HG03571 (cell line): ENCODE data around the gene MAGOHB.
A peak's percentile ranks its signal among the peaks of the same experiment; 100 is the strongest.
"Not testable (repeated sequence)": the region's sequence is repeated elsewhere in the genome, so short reads cannot be mapped to it uniquely, and the experiment has no call there.

ENCODE experiments used
- ATAC-seq: cut with Tn5 transposase; IDR thresholded peaks from one replicate; pipeline ENCODE4 v1.9.1; 2021; ENCODE audit not compliant: unreplicated experiment

MAGOHB gene

DNA sequence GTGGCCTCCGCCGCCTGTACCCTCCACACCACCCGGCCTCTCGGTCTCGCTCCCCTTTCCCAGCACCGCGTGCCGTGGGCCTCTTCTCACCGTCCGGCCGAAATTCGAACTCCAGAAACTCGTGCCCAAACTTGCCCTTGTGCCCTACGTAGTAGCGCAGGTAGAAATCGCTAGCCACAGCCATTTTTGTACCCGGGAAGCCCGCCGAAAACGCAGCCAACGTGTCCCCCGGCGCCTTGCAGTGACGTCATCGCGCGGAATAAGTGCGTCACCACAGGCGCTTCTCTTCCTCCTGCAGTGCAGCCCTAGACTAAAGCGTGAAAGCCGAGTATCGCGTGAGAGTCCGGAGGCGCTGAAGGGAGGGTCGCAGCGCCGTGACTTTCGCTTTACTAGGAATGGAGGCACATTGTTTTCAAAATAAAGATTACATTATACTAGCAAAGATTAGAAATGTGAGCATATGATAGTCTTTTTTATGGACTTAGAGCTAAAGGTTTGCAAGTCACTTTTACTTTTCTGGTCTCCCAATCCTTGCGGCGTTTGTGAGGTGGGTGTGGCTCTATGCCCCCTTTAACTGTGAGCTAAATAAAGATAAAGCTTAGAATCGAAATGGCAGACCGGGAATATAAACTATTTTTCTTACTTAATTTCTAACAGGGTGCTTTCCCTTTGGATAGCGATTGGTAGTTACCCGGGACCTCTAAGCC lies at the start of gene MAGOHB:
MAGOHB (minus strand) TSS at position 261 of the 707 bp plus-strand sequence; CDS start at position 184, 77 bp downstream.
- peak; percentile 90 for ATAC-seq

DNA sequence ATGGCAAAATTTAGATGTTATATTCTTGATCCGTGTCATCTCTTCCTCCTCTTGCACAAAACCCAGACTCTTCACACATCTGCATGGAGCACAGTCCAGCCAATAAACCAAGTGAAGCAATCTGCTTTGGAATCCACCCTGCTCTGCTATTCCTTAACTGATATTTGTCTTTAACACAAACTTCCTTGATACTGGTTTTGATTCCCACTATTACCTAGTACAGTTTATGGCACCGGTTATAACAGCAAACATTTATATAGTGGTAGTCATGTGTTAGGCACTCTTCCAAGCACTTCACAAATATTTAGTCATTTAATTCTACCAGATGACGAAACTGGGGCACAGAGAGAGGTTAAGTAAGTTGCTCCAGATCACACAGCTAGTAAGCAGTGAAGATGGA lies 47.9 kb upstream of the MAGOHB start:
- ATAC-seq: no peak

DNA sequence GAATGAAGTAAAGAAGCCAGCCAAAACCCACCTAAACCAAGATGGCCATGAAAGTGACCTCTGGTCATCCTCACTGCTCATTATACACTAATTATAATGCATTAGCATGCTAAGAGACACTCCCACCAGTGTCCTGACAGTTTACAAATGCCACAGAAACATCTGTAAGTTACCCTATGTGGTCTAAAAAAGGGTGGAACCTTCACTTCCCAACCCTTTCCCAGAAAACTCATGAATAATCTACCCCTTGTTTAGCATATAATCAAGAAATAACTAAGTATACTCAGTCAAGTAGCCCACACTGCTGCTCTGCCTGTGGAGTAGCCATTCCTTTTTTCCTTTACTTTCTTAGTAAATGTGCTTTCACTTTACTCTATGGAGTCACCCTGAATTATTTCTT lies 40.6 kb upstream of the MAGOHB start:
- no peak for ATAC-seq

DNA sequence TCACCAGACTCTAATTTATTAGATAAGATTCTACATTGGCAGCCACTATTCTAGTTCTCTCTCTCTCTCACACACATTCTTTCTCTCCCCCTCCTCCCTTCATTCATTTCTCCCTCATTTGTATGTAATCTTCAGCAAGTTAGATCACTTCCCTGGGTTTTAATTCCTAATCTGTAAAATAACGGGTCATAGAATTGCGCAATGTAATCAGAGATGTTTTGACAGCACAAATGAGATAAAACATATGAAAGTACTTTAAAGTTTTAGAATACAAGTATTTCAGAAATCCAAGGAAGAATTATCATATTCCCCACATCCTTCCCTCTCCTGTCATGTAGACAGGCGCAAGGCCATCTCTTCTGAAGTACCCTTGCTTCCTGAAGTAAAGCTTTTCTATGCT lies 38.8 kb upstream of the MAGOHB start:
- no peak for ATAC-seq

DNA sequence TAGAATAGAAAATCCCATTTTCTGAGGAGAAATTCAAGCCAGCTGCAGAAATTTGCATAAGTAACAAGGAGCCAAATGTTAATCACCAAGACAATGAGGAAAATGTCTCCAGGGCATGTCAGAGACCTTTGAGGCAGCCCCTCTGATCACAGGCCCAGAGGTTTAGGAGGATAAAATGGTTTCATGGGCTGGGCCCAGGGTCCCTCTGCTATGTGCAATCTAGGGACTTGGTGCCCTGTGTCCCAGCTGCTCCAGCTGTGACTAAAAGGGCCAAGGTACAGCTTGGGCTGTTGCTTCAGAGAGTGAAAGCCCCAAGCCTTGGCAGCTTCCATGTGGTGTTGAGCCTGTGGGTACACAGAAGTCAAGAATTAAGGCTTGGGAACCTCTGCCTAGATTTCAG lies 33.2 kb upstream of the MAGOHB start:
- ATAC-seq: not testable (repeated sequence)

DNA sequence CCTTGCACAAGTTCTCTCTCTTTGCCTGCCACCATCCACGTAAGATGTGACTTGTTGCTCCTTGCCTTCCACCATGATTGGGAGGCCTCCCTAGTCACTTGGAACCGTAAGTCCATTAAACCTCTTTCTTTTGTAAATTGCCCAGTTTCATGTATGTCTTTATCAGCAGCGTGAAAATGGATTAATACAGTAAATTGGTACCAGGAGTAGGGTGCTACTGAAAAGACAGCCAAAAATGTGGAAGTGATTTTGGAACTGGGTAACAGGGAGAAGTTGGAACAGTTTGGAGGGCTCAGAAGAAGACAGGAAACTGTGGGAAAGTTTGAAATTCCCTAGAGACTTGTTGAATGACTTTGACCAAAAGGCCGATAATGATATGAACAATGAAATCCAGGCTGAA lies 32.5 kb upstream of the MAGOHB start:
- ATAC-seq: no peak

DNA sequence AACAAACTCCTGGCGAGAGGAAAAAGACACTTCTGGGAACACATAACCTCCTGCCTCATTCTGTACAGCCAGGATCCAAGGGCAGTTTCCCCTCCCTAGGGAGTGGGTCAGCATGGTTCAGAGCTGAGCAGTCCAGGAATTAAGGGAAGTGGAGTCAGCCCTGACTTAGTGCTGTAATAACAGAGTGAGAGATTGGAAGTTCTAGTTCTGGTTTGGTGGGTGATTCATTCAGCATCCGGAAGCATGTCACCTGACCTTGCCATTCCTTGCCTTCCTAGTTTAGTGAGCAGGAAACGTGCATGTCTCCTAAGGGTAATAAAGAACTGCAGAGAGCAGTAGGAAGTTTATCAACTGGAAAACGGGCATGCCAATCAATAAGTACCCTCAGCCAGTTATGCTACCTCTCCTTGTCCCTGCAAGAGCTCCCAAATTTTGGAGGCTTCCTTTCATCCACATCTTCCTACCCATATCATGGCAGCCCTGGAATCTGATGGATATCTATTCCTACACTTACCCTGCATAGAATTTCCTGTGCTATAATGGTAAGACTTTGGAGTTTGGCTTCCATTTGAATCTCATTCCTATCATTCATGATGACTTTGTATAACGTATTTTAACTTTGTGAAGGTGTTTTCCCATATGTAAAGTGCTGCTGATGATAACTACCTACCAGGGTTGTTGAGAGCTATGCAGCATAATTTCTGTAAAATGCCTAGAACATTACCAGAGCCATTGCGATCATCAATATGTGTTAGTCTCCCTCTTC lies 28.5 kb upstream of the MAGOHB start:
- no peak for ATAC-seq

DNA sequence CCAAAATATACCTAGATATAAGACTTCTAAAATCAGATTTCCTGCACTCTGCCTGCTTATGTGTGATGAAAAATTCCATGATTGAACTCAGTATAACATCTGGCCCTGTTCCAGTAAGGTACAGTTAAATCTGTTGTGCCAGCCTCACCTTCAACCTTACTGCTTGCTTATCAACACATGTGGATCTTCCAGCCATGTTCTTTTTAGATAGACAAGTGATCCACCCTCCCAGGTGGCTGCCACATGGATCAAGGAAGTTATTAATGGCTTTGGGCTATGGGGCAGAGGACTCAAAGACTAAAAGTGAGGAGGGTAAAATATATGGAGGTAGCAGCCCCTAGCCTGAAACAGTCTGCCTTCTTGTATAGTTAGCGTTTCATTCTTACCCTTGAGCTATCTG lies 25.3 kb upstream of the MAGOHB start:
- ATAC-seq: no peak

DNA sequence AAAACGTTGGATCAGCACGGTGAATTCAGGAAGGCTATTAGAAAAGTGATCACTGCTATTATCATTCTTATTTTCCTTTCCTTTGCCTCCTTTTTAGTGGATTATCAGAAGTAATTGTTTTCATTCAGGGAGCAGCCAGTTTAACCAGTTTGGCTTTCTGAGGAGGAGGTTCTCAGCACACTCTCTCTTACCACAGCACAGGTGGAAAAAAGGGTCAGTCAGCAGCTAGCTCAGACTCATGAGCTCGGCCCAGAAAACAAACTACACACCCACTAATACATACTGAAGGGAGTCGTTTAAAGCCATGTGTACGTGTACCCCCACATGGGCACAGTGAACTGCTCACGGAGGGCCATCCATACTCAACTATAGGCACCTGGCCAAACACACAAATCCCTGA lies 23.2 kb upstream of the MAGOHB start:
- ATAC-seq: no peak

DNA sequence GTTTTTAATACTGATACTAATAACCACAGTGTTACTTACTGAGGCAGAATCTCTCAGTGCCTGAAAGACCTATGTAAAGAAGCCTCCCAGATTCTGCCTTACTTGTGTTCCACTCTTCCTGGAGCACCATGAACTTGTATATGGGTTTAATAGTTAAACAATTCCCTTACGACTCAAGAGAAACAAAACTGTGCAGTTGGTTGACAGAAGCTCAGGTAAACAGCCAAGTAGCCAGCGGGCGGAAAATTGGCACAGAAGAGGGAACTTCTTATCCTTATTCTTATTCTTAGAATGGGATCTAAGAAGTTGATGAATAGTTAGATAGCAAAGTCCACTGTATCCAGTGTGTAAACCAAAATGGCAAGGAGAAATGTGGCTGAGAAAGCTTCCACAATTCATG lies 22.7 kb upstream of the MAGOHB start:
- no peak for ATAC-seq

DNA sequence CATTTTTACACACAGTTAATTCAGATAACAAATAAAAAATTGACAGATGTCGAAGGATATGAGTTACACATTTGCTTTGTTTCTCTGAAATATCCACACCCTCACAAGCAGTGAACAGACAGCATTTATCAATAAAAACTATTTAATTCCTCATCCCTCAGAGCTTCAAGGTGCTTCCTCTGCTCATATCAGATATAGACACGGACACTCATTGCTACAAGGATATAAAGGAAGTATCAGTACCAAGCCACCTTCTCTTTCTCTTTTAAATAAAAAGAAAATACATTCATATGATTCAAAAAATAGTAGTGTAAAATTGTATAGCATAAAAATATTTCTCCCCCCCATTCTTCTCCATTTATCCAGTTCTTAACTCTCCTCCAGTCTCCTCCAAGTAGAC lies 21.9 kb upstream of the MAGOHB start:
- ATAC-seq: no peak

DNA sequence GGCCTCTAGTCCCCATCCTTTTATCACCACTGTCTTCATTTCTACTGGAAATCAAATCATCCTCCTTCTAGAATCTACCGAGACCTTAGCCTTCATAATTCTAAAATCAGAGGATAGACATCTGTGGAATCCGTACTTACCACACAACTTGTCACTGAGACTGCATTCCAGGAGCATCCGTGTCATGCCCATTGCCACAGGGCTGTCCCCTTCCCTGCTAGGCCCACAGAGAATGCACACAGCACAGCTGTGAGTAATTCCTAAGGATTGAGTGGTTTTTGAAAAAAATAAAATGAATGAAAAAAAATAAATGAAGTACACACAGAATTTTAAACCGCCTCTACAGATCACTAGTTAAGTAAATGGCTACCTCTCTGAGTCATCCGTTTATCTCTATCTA lies 21.0 kb upstream of the MAGOHB start:
- ATAC-seq: no peak

DNA sequence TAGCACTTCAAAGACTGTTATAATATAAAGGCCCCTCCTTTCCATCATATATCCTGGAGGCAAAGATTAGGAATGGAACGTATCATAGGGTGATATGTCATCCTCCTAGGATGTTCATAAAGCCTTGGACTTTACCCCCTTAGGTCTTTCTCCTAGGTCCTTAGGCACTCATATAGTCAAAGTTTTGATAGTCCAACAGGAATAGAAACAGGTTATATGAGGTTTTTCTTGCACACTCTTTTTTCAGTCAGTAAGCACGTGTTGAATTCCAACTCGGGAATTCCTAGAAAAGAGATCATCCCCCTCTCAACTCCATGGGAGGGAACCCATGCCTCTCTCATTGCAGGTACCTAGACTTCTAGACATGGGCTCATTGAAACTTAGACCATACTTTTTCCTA lies 20.1 kb upstream of the MAGOHB start:
- ATAC-seq: no peak

DNA sequence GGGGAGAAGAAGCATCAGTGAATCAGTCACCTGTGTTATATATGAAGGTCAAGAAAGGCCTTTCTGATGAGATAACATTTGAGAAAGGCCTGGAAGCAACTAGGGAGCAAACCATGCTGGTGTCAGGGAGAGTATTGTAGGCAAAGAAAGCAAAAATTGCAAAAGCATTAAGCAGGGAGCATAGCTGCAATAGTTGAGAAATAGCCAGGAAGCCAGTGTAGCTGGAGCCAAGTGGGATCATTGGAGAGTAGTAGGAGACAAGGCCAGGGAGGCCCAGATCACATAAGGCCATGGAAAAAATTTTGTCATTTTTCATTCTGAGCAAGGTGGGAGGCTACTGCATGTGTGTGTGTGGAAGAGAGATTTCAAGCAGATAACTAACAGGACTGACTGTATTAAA lies 18.8 kb upstream of the MAGOHB start:
- no peak for ATAC-seq

DNA sequence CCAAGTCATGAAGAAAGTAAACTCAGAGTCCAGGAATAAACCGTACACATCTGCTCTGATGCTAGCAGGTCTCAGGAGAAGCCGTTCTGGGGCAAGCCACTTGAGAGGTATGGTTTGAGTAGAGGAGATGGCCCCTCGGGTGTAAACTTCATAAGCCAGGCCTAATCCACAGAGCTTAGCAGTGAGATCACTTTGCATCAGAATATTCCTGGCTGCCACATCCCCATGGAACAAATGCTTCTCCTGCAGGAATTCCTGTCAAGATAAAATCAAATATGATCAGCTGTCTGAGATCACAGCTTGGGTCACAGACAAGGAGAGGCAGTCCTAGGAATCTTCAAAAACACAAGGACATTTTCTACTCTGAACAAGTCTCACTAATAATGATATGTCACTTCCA lies 11.2 kb upstream of the MAGOHB start:
- ATAC-seq: no peak

DNA sequence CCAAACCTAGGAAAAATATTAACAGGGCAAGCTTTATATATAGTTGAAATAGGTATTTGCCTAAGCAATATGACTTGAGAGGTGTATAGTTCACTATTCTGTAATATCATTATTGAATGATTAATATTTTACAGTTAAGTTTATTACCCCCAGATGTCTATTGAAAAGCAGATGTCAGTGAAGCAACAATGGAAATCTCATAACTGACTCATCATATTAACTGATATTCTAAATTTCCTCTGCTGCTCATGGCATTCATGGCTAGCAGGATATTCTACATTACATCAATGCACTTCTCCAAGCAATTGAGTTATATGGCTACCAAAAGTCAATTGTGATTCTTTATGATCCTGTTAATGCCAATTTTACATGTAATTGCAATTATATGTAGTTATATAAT lies 9.7 kb upstream of the MAGOHB start:
- no peak for ATAC-seq

DNA sequence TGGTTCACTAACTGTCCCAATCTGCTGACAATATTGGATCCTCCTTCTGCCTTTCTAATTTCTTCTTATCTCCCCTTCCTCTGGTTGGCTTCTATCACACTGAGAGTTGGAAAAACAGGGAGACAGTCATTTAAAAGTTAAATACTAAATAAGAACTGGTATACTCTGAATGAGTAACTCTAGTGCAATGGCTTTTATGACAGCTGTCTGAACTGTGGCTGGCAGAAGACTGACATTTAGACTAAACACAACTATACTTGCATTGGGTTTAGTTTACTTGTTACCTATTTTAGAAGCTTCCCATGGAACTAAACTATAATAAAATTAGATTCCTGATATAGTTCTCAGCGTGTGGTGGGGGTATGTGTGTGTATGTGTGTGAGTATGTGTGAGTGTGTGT lies 7.9 kb upstream of the MAGOHB start:
- ATAC-seq: no peak

DNA sequence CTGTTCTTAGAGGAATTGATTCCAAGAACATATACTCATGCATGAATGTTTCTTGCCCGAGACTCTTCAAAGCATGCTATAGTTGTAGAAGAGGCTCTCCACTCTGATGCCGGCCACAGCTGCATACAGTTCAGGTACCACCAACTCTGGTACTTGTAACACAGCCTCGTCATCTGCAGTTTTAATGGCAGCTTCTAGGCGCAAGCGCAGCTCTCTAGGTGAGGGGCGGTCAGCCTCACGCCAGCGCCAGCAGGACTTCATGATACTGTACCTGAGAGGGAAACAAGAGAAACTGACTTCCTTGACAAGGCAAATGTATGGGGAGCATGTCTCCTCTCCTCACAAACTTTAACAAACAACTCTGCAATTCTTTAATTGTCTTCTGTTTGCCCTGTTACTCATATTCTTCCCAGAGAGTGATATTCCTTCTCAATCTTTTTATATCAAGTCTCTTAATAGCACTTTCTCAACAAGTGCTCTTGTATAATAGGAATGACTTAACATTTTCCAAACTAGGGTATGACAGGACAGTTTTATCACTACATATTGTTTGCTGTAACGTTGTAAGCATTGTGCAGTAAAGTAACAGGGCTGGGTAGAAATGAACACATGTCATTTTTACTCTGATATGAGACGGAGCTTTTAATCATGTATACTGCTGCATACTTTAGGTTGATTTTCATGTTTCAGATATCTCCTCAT lies 6.8 kb upstream of the MAGOHB start:
- no peak for ATAC-seq

DNA sequence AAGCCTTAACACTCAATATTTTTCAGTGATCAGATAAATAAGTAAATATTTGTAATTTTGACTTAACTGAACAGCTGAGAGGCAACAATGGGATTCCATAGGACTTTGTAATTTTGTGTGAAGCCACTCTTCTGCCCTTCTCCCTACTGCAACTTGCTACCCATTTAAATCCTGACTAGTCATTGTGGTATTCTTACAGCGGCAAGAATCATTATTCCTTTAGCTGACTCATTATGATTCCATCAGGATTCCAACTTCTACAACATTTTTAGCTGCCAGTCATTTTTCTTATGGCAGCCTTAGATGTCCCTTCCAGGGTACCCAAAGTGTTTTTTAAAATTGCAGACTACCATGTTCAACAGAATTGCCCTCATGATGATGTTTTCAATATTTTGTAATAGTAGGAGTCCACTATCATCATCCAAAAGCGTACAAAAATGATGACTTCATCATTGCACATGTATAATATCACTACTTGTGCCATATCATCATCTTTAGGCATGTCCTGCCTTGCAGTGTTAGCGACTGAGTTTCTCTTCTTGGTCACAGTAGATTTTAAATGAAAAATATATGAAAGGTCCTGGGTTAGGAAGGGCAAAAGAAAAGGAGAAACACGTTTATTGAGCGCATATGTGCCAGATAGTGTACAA lies 5.1 kb upstream of the MAGOHB start:
- ATAC-seq: no peak

DNA sequence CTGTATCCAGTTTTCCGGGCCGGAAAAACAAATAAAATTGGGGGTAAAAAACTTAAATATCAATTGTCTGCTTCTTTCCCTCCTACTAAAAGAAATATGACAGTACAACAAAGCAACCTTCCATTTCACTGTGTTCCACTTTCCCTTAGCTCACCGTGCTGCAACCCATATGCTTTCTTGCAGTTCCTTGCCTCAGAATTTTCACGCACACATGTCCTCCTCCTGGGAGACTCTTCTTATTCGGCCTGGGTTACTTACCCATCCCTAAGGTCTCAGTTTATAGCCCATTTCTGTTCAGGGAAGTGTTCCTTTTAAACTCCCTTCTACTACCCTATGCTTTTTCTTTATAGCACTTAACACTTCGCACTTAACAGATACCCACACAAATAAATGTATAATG lies 4.5 kb upstream of the MAGOHB start:
- no peak for ATAC-seq

DNA sequence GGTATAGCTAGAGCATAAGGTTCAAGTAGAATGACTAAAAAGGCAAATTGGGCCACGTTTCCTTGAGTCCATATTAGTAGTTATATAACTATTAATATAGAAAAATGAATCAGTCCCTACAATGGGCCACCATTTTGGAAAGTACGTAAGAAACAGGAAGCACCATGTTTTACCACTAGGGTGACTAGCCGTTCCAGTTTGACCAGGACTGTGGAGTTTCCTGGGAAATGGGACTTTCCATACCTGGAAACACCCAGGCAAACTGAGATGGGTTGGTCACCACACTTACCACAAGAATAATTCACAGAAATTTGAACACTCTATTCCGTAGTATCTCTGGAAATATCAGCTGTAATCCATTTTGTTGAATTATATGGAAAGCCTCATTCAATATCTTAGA lies 2.1 kb upstream of the MAGOHB start:
- no peak for ATAC-seq

DNA sequence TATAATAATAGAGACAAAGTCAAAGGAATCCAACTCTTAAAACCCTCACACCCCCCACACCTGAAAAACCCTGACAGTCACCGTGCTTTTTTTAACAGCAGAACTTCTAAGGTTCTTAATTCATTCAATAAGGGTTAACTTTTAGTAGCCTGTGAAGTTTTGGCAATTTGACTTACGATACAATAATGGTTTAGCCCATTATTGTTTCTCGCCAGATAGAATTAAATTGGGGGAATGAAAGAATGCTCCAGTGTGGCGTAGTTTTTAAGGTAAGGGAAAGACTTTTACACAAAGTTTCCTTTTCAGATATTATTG lies 604 bp upstream of the MAGOHB start:
- peak; percentile 18 for ATAC-seq
